Brain microvascular endothelial cell (primary cell): ENCODE measurements around the gene CARS1.
A peak's percentile ranks its signal among the peaks of the same experiment; 100 is the strongest.

Experiments used
- DNase-seq: peaks from one replicate; pipeline ENCODE4 v3.0.0-alpha.2; 2020
- H3K27ac ChIP-seq: fragments of 250-450 bp; sonication (Bioruptor Pico); 2 replicates; pipeline ENCODE4 v1.5.1; 2020; ENCODE audit warnings: mild to moderate bottlenecking, moderate library complexity
- H3K27me3 ChIP-seq: fragments of 250-450 bp; sonication (Bioruptor Pico); replicated peaks from 2 replicates; pipeline ENCODE4 v1.5.1; 2020; ENCODE audit warnings: mild to moderate bottlenecking
- H3K36me3 ChIP-seq: fragments of 250-450 bp; sonication (Bioruptor Pico); replicated peaks from 2 replicates; pipeline ENCODE4 v1.5.1; 2020; ENCODE audit warnings: mild to moderate bottlenecking
- H3K4me3 ChIP-seq: 2 replicates; pipeline ENCODE4 v1.5.1; 2011; ENCODE audit warnings: low read depth, mild to moderate bottlenecking, control low read depth, low read length, moderate library complexity
- CTCF ChIP-seq: IDR thresholded peaks from 2 replicates; pipeline ENCODE4 v1.5.1; 2011; ENCODE audit warnings: low read depth, mild to moderate bottlenecking, moderate library complexity, low read length, control low read depth, inconsistent platforms; ENCODE audit errors: missing control alignments
- in situ Hi-C: cut with HindIII; loops from 2 replicates; pipeline ENCODE4 v1.10.0; 2017; ENCODE audit warnings: low sequenced_read_pairs, low pct_ligation_motif_present

CARS1 gene

GRCh38 chr11:2960139-2960538 is 97.1 kb downstream of the CARS1 start:
- in situ Hi-C loops: no loop called here
- Histone ChIP-seq H3K36me3 (peaks cover 57% of the 10 kb centered on the region), H3K27me3 (no peaks in the 10 kb centered on the region), H3K4me3 (no peak overlapping the region), H3K27ac (no peak overlapping the region)
- TF ChIP-seq CTCF: no peak
- no peak for DNase-seq

GRCh38 chr11:2958251-2958650 is 99.0 kb downstream of the CARS1 start:
- no peak for DNase-seq
- peaks cover 59% of the 10 kb centered on the region for H3K36me3 ChIP-seq
- in situ Hi-C loops: no loop called here
- H3K4me3 ChIP-seq: no peak overlapping the region
- no peak for TF ChIP-seq CTCF
- no peaks in the 10 kb centered on the region for H3K27me3 ChIP-seq
- no peak overlapping the region for H3K27ac ChIP-seq

- DNase-seq: no peak
- in situ Hi-C loops: no loop called here
- peak; percentile 37 for TF ChIP-seq CTCF
Observed at GRCh38 chr11:2955906-2956476, 101.2 kb downstream of the CARS1 start.

GRCh38 chr11:2954263-2954662 is 103.0 kb downstream of the CARS1 start:
- TF ChIP-seq CTCF: no peak
- Histone ChIP-seq H3K4me3 (no peak overlapping the region), H3K27me3 (no peaks in the 10 kb centered on the region), H3K36me3 (peaks cover 52% of the 10 kb centered on the region), H3K27ac (no peak overlapping the region)
- no peak for DNase-seq
- in situ Hi-C loops: no loop called here

More at GRCh38 chr11:2955906-2956476, 101.2 kb downstream of the CARS1 start:
- Histone ChIP-seq H3K27me3 (no peaks in the 10 kb centered on the region), H3K4me3 (no peak overlapping the region), H3K27ac (no peak overlapping the region), H3K36me3 (peaks cover 64% of the 10 kb centered on the region)

GRCh38 chr11:2952290-2952689 is 104.9 kb downstream of the CARS1 start:
- Histone ChIP-seq H3K27me3 (no peaks in the 10 kb centered on the region), H3K36me3 (peaks cover 46% of the 10 kb centered on the region), H3K4me3 (no peak overlapping the region), H3K27ac (peak overlapping the region; percentile 82)
- in situ Hi-C loops: no loop called here
- no peak for TF ChIP-seq CTCF
- DNase-seq: no peak
